ENCODE measurements around the gene VENTX. TPM values are rescaled to one million over a fixed set of nuclear protein-coding genes. Genes with fewer than 3 reads are reported as not detected.

Gene VENTX
- total and polyA plus RNA-seq, 2 donors (not counting 3 experiments of a cell fraction or from before 2014, with no cell fraction given): not detected

- Histone ChIP-seq H3K9me1 (replicated peaks; ENCODE audit: control insufficient read depth, extremely low read depth, insufficient read depth, low read length) (no peaks in the 10 kb centered on the region), H3K4me3 (replicated peaks in 1 of 3; ENCODE audit: insufficient read depth in 1 of 3, low read depth in 1 of 3, low read length in 3 of 3) (no peak overlapping the region), H2AFZ (ENCODE audit: low read depth, low read length) (no peak overlapping the region), H4K20me1 (replicated peaks; ENCODE audit: control insufficient read depth, extremely low read depth, insufficient read depth, low read length) (no peaks in the 10 kb centered on the region), H3K27ac (ENCODE audit: insufficient read depth, low read depth, low read length) (no peak overlapping the region), H3K36me3 (ENCODE audit: control insufficient read depth in 2 of 2, extremely low read depth in 1 of 2, insufficient read depth in 2 of 2, low read length in 2 of 2) (peaks cover 8 to 40% of the 10 kb centered on the region in 2 experiments), H3K27me3 (ENCODE audit: control insufficient read depth in 2 of 2, insufficient read depth in 2 of 2, low read length in 2 of 2) (no peaks in the 10 kb centered on the region), H3K79me2 (ENCODE audit: control insufficient read depth, insufficient read depth, low read length) (no peaks in the 10 kb centered on the region), H3K4me2 (ENCODE audit: insufficient read depth, low read length) (no peak overlapping the region), H3K4me1 (ENCODE audit: control insufficient read depth, extremely low read depth, insufficient read depth, low read length) (peaks cover 7% of the 10 kb centered on the region), H3K9ac (replicated peaks; ENCODE audit: extremely low read depth, insufficient read depth, low read length) (no peak overlapping the region), H3K9me3 (replicated peaks; ENCODE audit: control insufficient read depth, insufficient read depth, low read length) (no peaks in the 10 kb centered on the region)
- no TSS peak for BruUV-seq (replicated peaks)
- TF ChIP-seq GATA2 (IDR thresholded peaks at IDR 0.05; ENCODE audit: insufficient read depth, insufficient read length, low read depth, low read length) (no peak), FOS (IDR thresholded peaks at IDR 0.05; ENCODE audit: borderline replicate concordance, insufficient read depth, low read length) (no peak), CTCF (IDR thresholded peaks at IDR 0.05; ENCODE audit: extremely low read depth in 1 of 2, insufficient read depth in 1 of 2, low read depth in 1 of 2, low read length in 2 of 2) (no peak), MAX (IDR thresholded peaks at IDR 0.05; ENCODE audit: insufficient read depth, insufficient read length) (no peak), EZH2 (IDR thresholded peaks at IDR 0.05; ENCODE audit: borderline replicate concordance, low read depth, low read length, severe bottlenecking) (no peak), POLR2AphosphoS5 (IDR thresholded peaks at IDR 0.05; ENCODE audit: insufficient read depth, low read depth, low read length) (no peak), MYC (IDR thresholded peaks at IDR 0.05; ENCODE audit: low read depth, low read length) (no peak), POLR2A (IDR thresholded peaks at IDR 0.05; ENCODE audit: low read depth, low read length) (no peak), JUN (IDR thresholded peaks at IDR 0.05; ENCODE audit: borderline replicate concordance, insufficient read depth, insufficient read length, low read depth) (no peak)
- POLR2A ChIA-PET: no interaction called here
- no peak for FAIRE-seq
- CTCF ChIA-PET: no interaction called here
- intact Hi-C loops (cut with micrococcal nuclease) (no loop called here), dilution Hi-C loops (cut with MboI; ENCODE audit: extremely low pct_ligation_motif_present, low sequenced_read_pairs) (no loop called here)
- DNase-seq (ENCODE audit: low read depth, low spot score): no peak
Measured at GRCh38 chr10:133287832-133288500, 50.3 kb downstream of the VENTX start.

All from endothelial cell of umbilical vein (primary cell).